ENCODE measurements around the gene SFTA2.

The SFTA2 gene

GRCh38 chr6:30889921-30890645 lies 41.9 kb downstream of the SFTA2 start:
- no peak overlapping the region for H3K4me3 ChIP-seq (ENCODE audit: low read length)
- H3K36me3 ChIP-seq (ENCODE audit: insufficient read depth, low read length), result peaks cover 78% of the 10 kb centered on the region
- no peaks in the 10 kb centered on the region for H3K9me3 ChIP-seq (ENCODE audit: low read length)
- no peaks in the 10 kb centered on the region for H3K27me3 ChIP-seq (ENCODE audit: insufficient read depth, low read length)
- peaks cover 24% of the 10 kb centered on the region for H3K4me1 ChIP-seq (ENCODE audit: insufficient read depth, low read length)
- no peak overlapping the region for H2AFZ ChIP-seq (ENCODE audit: low read depth, low read length)

GRCh38 chr6:30889496-30889885 lies 42.5 kb downstream of the SFTA2 start:
- Histone ChIP-seq H3K27me3 (ENCODE audit: insufficient read depth, low read length) (no peaks in the 10 kb centered on the region), H3K9me3 (ENCODE audit: low read length) (no peaks in the 10 kb centered on the region), H3K36me3 (ENCODE audit: insufficient read depth, low read length) (peaks cover 72% of the 10 kb centered on the region), H3K4me1 (ENCODE audit: insufficient read depth, low read length) (peaks cover 29% of the 10 kb centered on the region), H3K4me3 (ENCODE audit: low read length) (no peak overlapping the region), H2AFZ (ENCODE audit: low read depth, low read length) (no peak overlapping the region)

GRCh38 chr6:30888816-30889495 lies 43.0 kb downstream of the SFTA2 start:
- Histone ChIP-seq H2AFZ (ENCODE audit: low read depth, low read length) (no peak overlapping the region), H3K36me3 (ENCODE audit: insufficient read depth, low read length) (peaks cover 67% of the 10 kb centered on the region), H3K27me3 (ENCODE audit: insufficient read depth, low read length) (no peaks in the 10 kb centered on the region), H3K4me1 (ENCODE audit: insufficient read depth, low read length) (peaks cover 29% of the 10 kb centered on the region), H3K4me3 (ENCODE audit: low read length) (no peak overlapping the region), H3K9me3 (ENCODE audit: low read length) (no peaks in the 10 kb centered on the region)

- no peaks in the 10 kb centered on the region for H3K9me3 ChIP-seq (ENCODE audit: low read length)
- peaks cover 33% of the 10 kb centered on the region for H3K4me1 ChIP-seq (ENCODE audit: insufficient read depth, low read length)
- no peak overlapping the region for H3K4me3 ChIP-seq (ENCODE audit: low read length)
- no peaks in the 10 kb centered on the region for H3K27me3 ChIP-seq (ENCODE audit: insufficient read depth, low read length)
- H3K36me3 ChIP-seq (ENCODE audit: insufficient read depth, low read length), result peaks cover 60% of the 10 kb centered on the region
- no peak overlapping the region for H2AFZ ChIP-seq (ENCODE audit: low read depth, low read length)
Measured at GRCh38 chr6:30887901-30888815, 43.8 kb downstream of the SFTA2 start.

- H3K36me3 ChIP-seq (ENCODE audit: insufficient read depth, low read length), result peaks cover 47% of the 10 kb centered on the region
- H3K4me3 ChIP-seq (ENCODE audit: low read length), result peak overlapping the region; percentile 69
- no peak overlapping the region for H2AFZ ChIP-seq (ENCODE audit: low read depth, low read length)
- H3K27me3 ChIP-seq (ENCODE audit: insufficient read depth, low read length), result no peaks in the 10 kb centered on the region
- H3K9me3 ChIP-seq (ENCODE audit: low read length), result no peaks in the 10 kb centered on the region
- H3K4me1 ChIP-seq (ENCODE audit: insufficient read depth, low read length), result peaks cover 43% of the 10 kb centered on the region
Measured at GRCh38 chr6:30886897-30887255, 45.1 kb downstream of the SFTA2 start.

- Histone ChIP-seq H3K27me3 (ENCODE audit: insufficient read depth, low read length) (no peaks in the 10 kb centered on the region), H3K9me3 (ENCODE audit: low read length) (no peaks in the 10 kb centered on the region), H3K36me3 (ENCODE audit: insufficient read depth, low read length) (peaks cover 40% of the 10 kb centered on the region), H3K4me1 (ENCODE audit: insufficient read depth, low read length) (peaks cover 45% of the 10 kb centered on the region), H2AFZ (ENCODE audit: low read depth, low read length) (no peak overlapping the region), H3K4me3 (ENCODE audit: low read length) (peak overlapping the region; percentile 69)
Measured at GRCh38 chr6:30885999-30886896, 45.7 kb downstream of the SFTA2 start.

GRCh38 chr6:30885481-30885998 lies 46.4 kb downstream of the SFTA2 start:
- no peaks in the 10 kb centered on the region for H3K9me3 ChIP-seq (ENCODE audit: low read length)
- H3K4me1 ChIP-seq (ENCODE audit: insufficient read depth, low read length), result peaks cover 45% of the 10 kb centered on the region
- H3K36me3 ChIP-seq (ENCODE audit: insufficient read depth, low read length), result peaks cover 33% of the 10 kb centered on the region
- H3K27me3 ChIP-seq (ENCODE audit: insufficient read depth, low read length), result no peaks in the 10 kb centered on the region
- H2AFZ ChIP-seq (ENCODE audit: low read depth, low read length), result no peak overlapping the region
- peak overlapping the region; percentile 69 for H3K4me3 ChIP-seq (ENCODE audit: low read length)

GRCh38 chr6:30884521-30885480 lies 47.2 kb downstream of the SFTA2 start:
- Histone ChIP-seq H3K9me3 (ENCODE audit: low read length) (no peaks in the 10 kb centered on the region), H3K4me3 (ENCODE audit: low read length) (peak overlapping the region; percentile 69), H3K4me1 (ENCODE audit: insufficient read depth, low read length) (peaks cover 53% of the 10 kb centered on the region), H2AFZ (ENCODE audit: low read depth, low read length) (no peak overlapping the region), H3K27me3 (ENCODE audit: insufficient read depth, low read length) (no peaks in the 10 kb centered on the region), H3K36me3 (ENCODE audit: insufficient read depth, low read length) (peaks cover 26% of the 10 kb centered on the region)

GRCh38 chr6:30883685-30884520 lies 48.1 kb downstream of the SFTA2 start, which contains the start of gene DDR1:
Gene DDR1 (plus strand): TSS chr6:30884519. CDS start chr6:30888730, 4,211 bp downstream.
- peaks cover 56% of the 10 kb centered on the region for H3K4me1 ChIP-seq (ENCODE audit: insufficient read depth, low read length)

GRCh38 chr6:30882759-30883684 lies 48.9 kb downstream of the SFTA2 start:
- H2AFZ ChIP-seq (ENCODE audit: low read depth, low read length), result no peak overlapping the region
- H3K36me3 ChIP-seq (ENCODE audit: insufficient read depth, low read length), result peaks cover 8% of the 10 kb centered on the region
- peaks cover 63% of the 10 kb centered on the region for H3K4me1 ChIP-seq (ENCODE audit: insufficient read depth, low read length)
- no peaks in the 10 kb centered on the region for H3K27me3 ChIP-seq (ENCODE audit: insufficient read depth, low read length)
- no peaks in the 10 kb centered on the region for H3K9me3 ChIP-seq (ENCODE audit: low read length)
- H3K4me3 ChIP-seq (ENCODE audit: low read length), result peak overlapping the region; percentile 69

More at GRCh38 chr6:30883685-30884520, 48.1 kb downstream of the SFTA2 start, which contains the start of gene DDR1:
- Histone ChIP-seq H3K27me3 (ENCODE audit: insufficient read depth, low read length) (no peaks in the 10 kb centered on the region), H3K36me3 (ENCODE audit: insufficient read depth, low read length) (peaks cover 17% of the 10 kb centered on the region), H3K9me3 (ENCODE audit: low read length) (no peaks in the 10 kb centered on the region), H3K4me3 (ENCODE audit: low read length) (peak within 1 kb of the TSS; percentile 69), H2AFZ (ENCODE audit: low read depth, low read length) (no peak within 1 kb of the TSS)

Measured in neuron (in vitro differentiated cells).